HG03139 (cell line): ENCODE results near the gene ZBTB24.

Experiments used
- ATAC-seq: cut with Tn5 transposase; IDR thresholded peaks from one replicate; pipeline ENCODE4 v1.9.1; 2021; ENCODE audit not compliant: unreplicated experiment

ZBTB24 gene

GRCh38 chr6:109429496-109429895 lies 53.5 kb downstream of the ZBTB24 start:
- no peak for ATAC-seq

DNA sequence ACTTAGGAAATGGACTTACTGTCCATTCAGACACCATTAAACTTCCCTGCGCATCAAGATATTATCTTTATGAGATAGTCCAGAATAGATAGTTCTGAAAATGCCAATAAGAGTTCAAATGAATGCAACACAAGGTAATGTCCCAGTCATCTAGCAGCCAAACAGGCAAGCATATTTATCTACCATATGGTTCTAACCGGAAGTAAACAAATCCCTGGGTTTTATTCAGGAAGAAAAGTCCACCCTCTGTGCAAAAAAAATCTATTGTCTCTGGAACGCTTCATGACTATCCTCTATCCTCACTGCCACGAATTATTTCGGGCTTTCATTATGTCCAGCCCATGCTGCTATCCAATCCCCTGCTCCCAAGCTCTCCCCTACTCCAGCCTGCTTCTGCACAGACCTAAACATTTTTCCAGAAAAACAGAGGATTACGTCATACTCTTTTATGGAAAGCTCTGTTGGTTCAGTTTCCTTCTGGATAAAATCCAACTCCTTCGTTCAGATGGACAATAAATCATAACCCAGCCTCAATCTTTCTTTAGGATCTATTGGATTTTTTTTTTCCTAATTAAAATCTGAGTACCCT lies 54.0 kb downstream of the ZBTB24 start:
- no peak for ATAC-seq

- no peak for ATAC-seq
These were observed 58.1 kb downstream of the ZBTB24 start for GRCh38 chr6:109424946-109425345.

- no peak for ATAC-seq
These were observed 61.8 kb downstream of the ZBTB24 start for GRCh38 chr6:109421184-109421583.

DNA sequence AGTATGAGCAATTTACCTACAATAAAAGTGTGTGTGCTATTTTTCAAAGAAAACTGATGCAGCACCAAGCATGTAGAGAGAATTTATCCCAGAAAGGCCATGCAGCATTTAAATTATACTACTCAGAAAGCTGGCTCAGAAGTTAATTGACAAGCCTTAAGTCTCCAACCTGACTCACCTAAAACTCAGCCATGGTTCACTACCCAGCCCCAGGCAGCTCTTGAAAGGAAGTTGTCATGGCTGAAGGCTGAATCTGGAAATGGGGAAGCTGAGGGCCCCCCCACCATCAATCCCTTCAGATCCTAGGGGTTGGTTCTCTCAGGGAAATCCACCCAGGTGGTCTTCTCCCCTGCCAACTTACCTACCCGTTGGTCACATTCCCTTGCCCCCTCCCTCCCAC lies 62.3 kb downstream of the ZBTB24 start:
- no peak for ATAC-seq

GRCh38 chr6:109417646-109418045 lies 65.4 kb downstream of the ZBTB24 start:
- ATAC-seq, result no peak
